Pulmonary artery endothelial cell (primary cell): ENCODE results near the gene SLC49A3. TPM values are rescaled to one million over a fixed set of nuclear protein-coding genes. Genes with fewer than 3 reads are reported as not detected.
"Not testable (repeated sequence)": the region's sequence is repeated elsewhere in the genome, so short reads cannot be mapped to it uniquely, and the experiment has no call there.

ENCODE experiments used
- DNase-seq: peaks from one replicate; pipeline ENCODE4 v3.0.0-alpha.2; 2011; ENCODE audit warnings: low read depth, low spot score
- total RNA-seq: library from RNA; depleted of rRNA; stranded (reverse); fragments of >200 nt; gene quantifications from 2 replicates; pipeline ENCODE4 v1.2.3, GENCODE V29; 2014

The SLC49A3 gene
- 1.1 and 4.5 TPM in 2 replicates for total RNA-seq

GRCh38 chr4:688854-689681 is at the start of gene SLC49A3:
Gene SLC49A3, minus strand, starts transcription at chr4:689151. Its CDS starts 24 bp downstream, at chr4:689127.
- no peak for DNase-seq

GRCh38 chr4:736561-736960 is 47.6 kb upstream of the SLC49A3 start:
- DNase-seq = not testable (repeated sequence)

GRCh38 chr4:735583-735982 is 46.6 kb upstream of the SLC49A3 start:
- no peak for DNase-seq

- DNase-seq = no peak
Measured at GRCh38 chr4:734951-735350, 46.0 kb upstream of the SLC49A3 start.

- no peak for DNase-seq
Measured at GRCh38 chr4:734075-734474, 45.1 kb upstream of the SLC49A3 start.

- DNase-seq = no peak
Measured at GRCh38 chr4:733631-733980, 44.7 kb upstream of the SLC49A3 start.

GRCh38 chr4:732911-733630 is 44.1 kb upstream of the SLC49A3 start:
- DNase-seq = no peak

- DNase-seq = no peak
Measured at GRCh38 chr4:732486-732885, 43.5 kb upstream of the SLC49A3 start.

GRCh38 chr4:731954-732353 is 43.0 kb upstream of the SLC49A3 start:
- DNase-seq = not testable (repeated sequence)

GRCh38 chr4:730946-731904 is 42.3 kb upstream of the SLC49A3 start:
- not testable (repeated sequence) for DNase-seq

- no peak for DNase-seq
Measured at GRCh38 chr4:730511-730910, 41.6 kb upstream of the SLC49A3 start.

GRCh38 chr4:729336-730315 is 40.7 kb upstream of the SLC49A3 start:
- DNase-seq = no peak

- no peak for DNase-seq
Measured at GRCh38 chr4:727576-727975, 38.6 kb upstream of the SLC49A3 start.

GRCh38 chr4:726838-727237 is 37.9 kb upstream of the SLC49A3 start:
- no peak for DNase-seq

GRCh38 chr4:726235-726787 is 37.4 kb upstream of the SLC49A3 start:
- no peak for DNase-seq

- DNase-seq = no peak
Measured at GRCh38 chr4:725391-726234, 36.7 kb upstream of the SLC49A3 start.

GRCh38 chr4:723751-724530 is 35.0 kb upstream of the SLC49A3 start:
- DNase-seq = no peak

GRCh38 chr4:722851-723360 is 34.0 kb upstream of the SLC49A3 start:
- no peak for DNase-seq
